HFF-Myc (cell line): ENCODE results near the gene CRMP1.

Experiments
- DNase-seq: peaks from one replicate; pipeline ENCODE4 v3.0.0-alpha.2; 2011; ENCODE audit warnings: low read depth; ENCODE audit errors: extremely low read depth
- H3K4me3 ChIP-seq: replicated peaks from 2 replicates; pipeline ENCODE4 v1.5.1; 2011; ENCODE audit warnings: low read depth, mild to moderate bottlenecking, control low read depth, low read length
- TF ChIP-seq, protein P1 (sequence below): IDR thresholded peaks from 2 replicates; pipeline ENCODE4 v1.5.1; 2012; ENCODE audit warnings: mild to moderate bottlenecking, low read depth, low read length, control low read depth; ENCODE audit errors: missing control alignments

Gene CRMP1

DNA sequence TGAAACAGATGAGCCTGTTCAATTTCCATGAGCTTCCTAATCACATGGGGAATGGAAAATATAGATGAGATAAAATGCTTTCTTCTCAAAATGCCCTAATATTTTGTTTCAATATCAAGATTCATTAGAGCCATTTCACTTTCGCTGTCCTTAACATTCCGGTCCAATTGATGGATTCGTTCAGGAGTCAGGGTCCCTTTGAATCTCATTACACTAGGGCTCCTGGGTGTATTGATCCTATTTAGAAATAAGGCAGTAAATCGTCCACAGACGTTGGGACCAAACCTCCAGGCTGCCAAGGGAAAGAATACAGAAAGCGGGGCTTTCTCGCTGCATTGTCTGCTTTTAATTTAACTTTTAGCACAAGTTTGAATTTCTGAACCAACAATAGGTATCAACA lies 20.6 kb upstream of the CRMP1 start:
- TF ChIP-seq, protein P1, sequence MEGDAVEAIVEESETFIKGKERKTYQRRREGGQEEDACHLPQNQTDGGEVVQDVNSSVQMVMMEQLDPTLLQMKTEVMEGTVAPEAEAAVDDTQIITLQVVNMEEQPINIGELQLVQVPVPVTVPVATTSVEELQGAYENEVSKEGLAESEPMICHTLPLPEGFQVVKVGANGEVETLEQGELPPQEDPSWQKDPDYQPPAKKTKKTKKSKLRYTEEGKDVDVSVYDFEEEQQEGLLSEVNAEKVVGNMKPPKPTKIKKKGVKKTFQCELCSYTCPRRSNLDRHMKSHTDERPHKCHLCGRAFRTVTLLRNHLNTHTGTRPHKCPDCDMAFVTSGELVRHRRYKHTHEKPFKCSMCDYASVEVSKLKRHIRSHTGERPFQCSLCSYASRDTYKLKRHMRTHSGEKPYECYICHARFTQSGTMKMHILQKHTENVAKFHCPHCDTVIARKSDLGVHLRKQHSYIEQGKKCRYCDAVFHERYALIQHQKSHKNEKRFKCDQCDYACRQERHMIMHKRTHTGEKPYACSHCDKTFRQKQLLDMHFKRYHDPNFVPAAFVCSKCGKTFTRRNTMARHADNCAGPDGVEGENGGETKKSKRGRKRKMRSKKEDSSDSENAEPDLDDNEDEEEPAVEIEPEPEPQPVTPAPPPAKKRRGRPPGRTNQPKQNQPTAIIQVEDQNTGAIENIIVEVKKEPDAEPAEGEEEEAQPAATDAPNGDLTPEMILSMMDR, result no peak
- DNase-seq, result no peak
- no peak overlapping the region for H3K4me3 ChIP-seq

DNA sequence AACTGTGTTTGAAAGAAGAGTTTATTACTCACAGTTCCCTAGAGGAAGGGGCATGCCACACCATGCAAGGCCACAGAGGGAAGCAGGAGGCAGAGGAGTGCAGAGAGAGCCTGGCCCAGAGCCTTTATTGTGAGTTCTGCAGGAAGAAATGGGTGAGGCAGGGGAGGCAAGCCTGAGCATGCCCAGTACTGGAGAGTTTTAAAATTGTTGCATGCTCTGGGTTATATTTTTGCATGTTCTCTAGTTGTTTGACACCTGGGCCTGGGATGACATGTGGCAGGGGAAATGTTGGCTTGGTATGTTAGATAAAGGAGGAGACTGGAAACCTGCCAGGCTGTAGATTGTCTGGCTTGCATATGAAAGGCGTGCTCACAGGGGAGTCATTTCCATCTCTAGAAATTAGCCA lies 19.7 kb upstream of the CRMP1 start:
- no peak overlapping the region for H3K4me3 ChIP-seq
- peak; percentile 14 for DNase-seq

DNA sequence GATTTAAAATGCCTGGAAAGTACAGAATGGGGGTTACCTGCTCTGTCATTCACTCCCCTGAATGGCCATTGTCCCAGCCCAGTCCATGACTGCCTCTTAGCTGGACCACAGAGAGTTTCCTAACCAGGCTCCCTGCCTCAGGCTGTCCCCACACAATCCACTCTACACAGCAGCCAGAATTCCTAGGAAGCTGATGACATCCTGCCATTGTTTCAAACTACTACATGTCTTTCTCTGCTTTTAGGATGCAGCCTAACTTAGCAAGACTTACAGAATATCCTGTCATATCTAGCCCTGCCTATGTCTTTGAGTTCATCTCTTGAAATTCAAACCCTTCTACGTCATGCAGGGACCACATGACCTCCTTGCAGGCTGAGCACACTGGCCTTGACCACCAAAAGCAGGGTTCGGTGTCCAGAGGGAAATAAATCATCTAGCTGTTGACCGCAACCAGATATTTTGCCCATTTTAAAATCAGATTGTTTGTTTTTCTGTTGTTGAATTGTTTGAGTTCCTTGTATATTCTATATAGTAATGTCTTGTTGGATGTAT lies 16.1 kb upstream of the CRMP1 start:
- no peak overlapping the region for H3K4me3 ChIP-seq
- TF ChIP-seq, protein P1, result no peak
- DNase-seq, result no peak

More for the DNA sequence above, 19.7 kb upstream of the CRMP1 start:
- TF ChIP-seq, protein P1, result no peak

DNA sequence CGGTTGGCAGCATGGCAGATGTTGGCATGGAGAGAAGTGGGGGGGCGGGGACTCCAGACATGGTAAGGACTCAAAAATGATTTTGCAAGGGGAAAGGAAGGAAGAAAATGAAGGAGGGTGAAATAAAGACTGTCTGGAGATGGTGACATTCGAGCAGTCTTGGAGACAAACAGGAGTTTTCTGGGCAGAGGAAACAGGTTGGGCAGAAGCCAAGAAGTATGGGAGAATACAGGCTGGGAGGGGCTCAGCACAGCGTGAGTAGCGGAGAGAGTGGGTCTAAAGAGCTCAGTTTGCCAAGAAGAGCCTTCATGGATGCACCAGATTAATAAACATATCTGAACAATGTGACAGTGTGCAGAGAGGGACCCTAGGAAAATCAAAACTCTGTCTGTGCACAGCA lies 13.3 kb upstream of the CRMP1 start:
- H3K4me3 ChIP-seq, result no peak overlapping the region
- TF ChIP-seq, protein P1, result no peak
- no peak for DNase-seq

DNA sequence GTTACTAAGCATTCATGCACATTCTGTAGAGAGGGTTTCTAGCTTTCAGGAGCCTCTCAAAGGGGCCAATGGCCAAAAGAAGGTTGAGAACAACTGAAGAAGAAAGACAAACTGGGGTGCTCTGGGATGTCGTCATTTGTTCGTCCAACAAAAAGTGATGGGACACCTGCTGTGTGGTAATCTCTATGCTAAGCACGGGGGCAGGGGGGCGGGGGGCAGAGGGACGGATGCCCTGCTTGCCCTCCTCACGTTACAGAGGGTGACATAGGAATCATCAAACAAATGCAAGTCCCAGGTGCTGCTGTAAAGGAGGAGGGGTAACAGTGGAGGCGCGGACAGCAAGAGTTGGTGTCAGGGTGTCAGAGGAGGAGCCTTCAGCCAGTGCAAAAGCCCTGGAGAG lies 12.8 kb upstream of the CRMP1 start:
- TF ChIP-seq, protein P1, result no peak
- DNase-seq, result no peak
- H3K4me3 ChIP-seq, result no peak overlapping the region

DNA sequence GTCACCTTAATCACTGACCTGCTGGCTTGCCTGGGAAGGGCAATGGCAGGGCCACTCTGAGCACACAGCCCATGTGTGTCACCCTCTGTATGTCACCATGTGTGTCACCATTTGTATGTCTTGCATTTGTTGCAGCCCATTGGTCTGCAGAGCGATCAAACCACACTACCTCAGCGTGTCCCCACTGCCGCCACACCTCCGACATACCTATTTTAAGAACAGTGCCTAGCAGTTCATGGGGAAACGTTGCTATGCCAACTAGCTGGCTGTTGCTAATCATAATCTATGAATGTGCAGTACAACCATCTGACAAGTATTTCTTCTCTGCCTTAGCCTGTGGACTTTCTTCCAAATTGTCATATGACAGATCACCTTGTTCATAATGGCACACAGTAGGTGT lies 8.0 kb upstream of the CRMP1 start:
- H3K4me3 ChIP-seq, result no peak overlapping the region
- DNase-seq, result no peak
- TF ChIP-seq, protein P1, result no peak

DNA sequence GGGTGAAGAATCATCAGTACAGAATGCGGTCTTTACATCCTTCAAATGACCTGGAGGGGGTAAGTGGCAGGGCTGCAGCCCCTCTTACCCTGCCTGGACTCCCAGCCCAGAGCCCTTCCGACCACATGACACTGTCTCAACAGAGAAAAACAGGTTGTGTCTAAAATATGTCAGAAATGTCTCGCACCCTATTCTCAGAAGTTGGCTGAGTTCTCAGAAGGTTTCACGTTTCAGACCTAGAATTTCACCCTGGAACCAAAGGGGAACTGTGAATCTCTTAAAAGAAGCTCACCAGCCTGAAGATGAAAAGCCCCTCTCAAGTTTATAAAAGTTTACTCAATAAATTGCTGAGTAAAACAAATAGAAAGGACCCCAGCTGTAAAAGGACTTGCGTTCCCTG lies 7.0 kb upstream of the CRMP1 start:
- H3K4me3 ChIP-seq, result no peak overlapping the region
- TF ChIP-seq, protein P1, result no peak
- DNase-seq, result no peak
